Measurements from ENCODE around the gene TICRR. TPM values are rescaled to one million over a fixed set of nuclear protein-coding genes. Genes with fewer than 3 reads are reported as not detected.

Gene TICRR
- total and polyA plus RNA-seq, 2 donors (not counting 1 experiment from before 2014, with no cell fraction given) = 0.05 to 0.07 TPM

GRCh38 chr15:89642106-89642505 is 66.8 kb downstream of the TICRR start:
- H3K9ac ChIP-seq (ENCODE audit: low read length) = no peak overlapping the region
- WGBS (ENCODE audit: insufficient coverage) = over 99% methylated on average over 16 of the region's 16 CpGs
- Mint-ChIP-seq H3K9me3 (ENCODE audit: insufficient read depth) (no peaks in the 10 kb centered on the region), H3K4me3 (no peak overlapping the region), H3K4me1 (peaks cover 3% of the 10 kb centered on the region), H3K27me3 (no peaks in the 10 kb centered on the region), H3K27ac (no peak overlapping the region)
- intact Hi-C loops (cut with micrococcal nuclease) = no loop called here
- ATAC-seq (ENCODE audit: low read depth) = no peak
- no peak overlapping the region for H3K27ac ChIP-seq (ENCODE audit: low read length in 2 of 2)
- H3K4me2 ChIP-seq (replicated peaks; ENCODE audit: low read depth, low read length, poor library complexity, severe bottlenecking) = no peak overlapping the region
- no peak for DNase-seq
- POLR2A ChIA-PET = no interaction called here
- no peak overlapping the region for H3K4me3 ChIP-seq (ENCODE audit: control extremely low read depth in 1 of 5, extremely low read depth in 1 of 5, insufficient read depth in 1 of 5, low read depth in 2 of 5, low read length in 4 of 5)
- no peaks in the 10 kb centered on the region for H3K79me2 ChIP-seq (ENCODE audit: control insufficient read depth, insufficient read depth, low read length)
- TF ChIP-seq, protein P1, sequence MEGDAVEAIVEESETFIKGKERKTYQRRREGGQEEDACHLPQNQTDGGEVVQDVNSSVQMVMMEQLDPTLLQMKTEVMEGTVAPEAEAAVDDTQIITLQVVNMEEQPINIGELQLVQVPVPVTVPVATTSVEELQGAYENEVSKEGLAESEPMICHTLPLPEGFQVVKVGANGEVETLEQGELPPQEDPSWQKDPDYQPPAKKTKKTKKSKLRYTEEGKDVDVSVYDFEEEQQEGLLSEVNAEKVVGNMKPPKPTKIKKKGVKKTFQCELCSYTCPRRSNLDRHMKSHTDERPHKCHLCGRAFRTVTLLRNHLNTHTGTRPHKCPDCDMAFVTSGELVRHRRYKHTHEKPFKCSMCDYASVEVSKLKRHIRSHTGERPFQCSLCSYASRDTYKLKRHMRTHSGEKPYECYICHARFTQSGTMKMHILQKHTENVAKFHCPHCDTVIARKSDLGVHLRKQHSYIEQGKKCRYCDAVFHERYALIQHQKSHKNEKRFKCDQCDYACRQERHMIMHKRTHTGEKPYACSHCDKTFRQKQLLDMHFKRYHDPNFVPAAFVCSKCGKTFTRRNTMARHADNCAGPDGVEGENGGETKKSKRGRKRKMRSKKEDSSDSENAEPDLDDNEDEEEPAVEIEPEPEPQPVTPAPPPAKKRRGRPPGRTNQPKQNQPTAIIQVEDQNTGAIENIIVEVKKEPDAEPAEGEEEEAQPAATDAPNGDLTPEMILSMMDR (IDR thresholded peaks at IDR 0.05) = no peak
- no peak for TF ChIP-seq EZH2 (IDR thresholded peaks at IDR 0.05; ENCODE audit: borderline replicate concordance, insufficient read depth, low read depth, low read length, poor library complexity, severe bottlenecking)
- H2AFZ ChIP-seq (ENCODE audit: insufficient read depth, low read depth, low read length, poor library complexity, severe bottlenecking) = no peak overlapping the region
- no peaks in the 10 kb centered on the region for H3K36me3 ChIP-seq (replicated peaks in 1 of 2; ENCODE audit: control extremely low read depth in 1 of 2, control insufficient read depth in 1 of 2, extremely low read depth in 1 of 2, insufficient read depth in 2 of 2, low read length in 1 of 2)
- no peaks in the 10 kb centered on the region for H3K4me1 ChIP-seq (ENCODE audit: control insufficient read depth in 2 of 2, insufficient read depth in 2 of 2, low read length in 2 of 2)
- CTCF ChIA-PET = no interaction called here
- H4K20me1 ChIP-seq (ENCODE audit: control insufficient read depth, insufficient read depth, low read length, poor library complexity, severe bottlenecking) = no peaks in the 10 kb centered on the region
- peaks cover 0 to 2% (median 0%) of the 10 kb centered on the region in 4 experiments for H3K27me3 ChIP-seq (replicated peaks in 1 of 4; ENCODE audit: control extremely low read depth in 1 of 4, control insufficient read depth in 3 of 4, insufficient read depth in 4 of 4, low read length in 3 of 4)
- peaks cover 0 to 5% (median 0%) of the 10 kb centered on the region in 3 donors for H3K9me3 ChIP-seq (ENCODE audit: control extremely low read depth in 1 of 3, control insufficient read depth in 2 of 3, insufficient read depth in 1 of 3, low read length in 2 of 3)

GRCh38 chr15:89645680-89646079 is 70.4 kb downstream of the TICRR start:
- no peaks in the 10 kb centered on the region for H3K79me2 ChIP-seq (ENCODE audit: control insufficient read depth, insufficient read depth, low read length)
- H3K27me3 ChIP-seq (replicated peaks in 1 of 4; ENCODE audit: control extremely low read depth in 1 of 4, control insufficient read depth in 3 of 4, insufficient read depth in 4 of 4, low read length in 3 of 4) = peaks cover 0 to 3% (median 0%) of the 10 kb centered on the region in 4 experiments
- DNase-seq (no peak), ATAC-seq (ENCODE audit: low read depth) (no peak)
- TF ChIP-seq EZH2 (IDR thresholded peaks at IDR 0.05; ENCODE audit: borderline replicate concordance, insufficient read depth, low read depth, low read length, poor library complexity, severe bottlenecking) = no peak
- TF ChIP-seq, protein P1 (IDR thresholded peaks at IDR 0.05) = no peak
- H3K27me3 Mint-ChIP-seq = no peaks in the 10 kb centered on the region
- H3K9ac ChIP-seq (ENCODE audit: low read length) = no peak overlapping the region
- no peak overlapping the region for H3K27ac ChIP-seq (ENCODE audit: low read length in 2 of 2)
- no peak overlapping the region for H3K4me2 ChIP-seq (replicated peaks; ENCODE audit: low read depth, low read length, poor library complexity, severe bottlenecking)
- CTCF ChIA-PET = no interaction called here
- H3K4me1 ChIP-seq (ENCODE audit: control insufficient read depth in 2 of 2, insufficient read depth in 2 of 2, low read length in 2 of 2) = no peaks in the 10 kb centered on the region
- POLR2A ChIA-PET = no interaction called here
- H3K9me3 ChIP-seq (ENCODE audit: control extremely low read depth in 1 of 3, control insufficient read depth in 2 of 3, insufficient read depth in 1 of 3, low read length in 2 of 3) = peaks cover 0 to 15% (median 0%) of the 10 kb centered on the region in 3 donors
- 96% methylated on average over 8 of the region's 8 CpGs for whole genome bisulfite sequencing (ENCODE audit: insufficient coverage)
- H3K4me1 Mint-ChIP-seq = peaks cover 5% of the 10 kb centered on the region
- no peak overlapping the region for H3K4me3 ChIP-seq (ENCODE audit: control extremely low read depth in 1 of 5, extremely low read depth in 1 of 5, insufficient read depth in 1 of 5, low read depth in 2 of 5, low read length in 4 of 5)
- no peak overlapping the region for H2AFZ ChIP-seq (ENCODE audit: insufficient read depth, low read depth, low read length, poor library complexity, severe bottlenecking)
- H3K9me3 Mint-ChIP-seq (ENCODE audit: insufficient read depth) = no peaks in the 10 kb centered on the region
- intact Hi-C loops (cut with micrococcal nuclease) = no loop called here
- no peaks in the 10 kb centered on the region for H3K36me3 ChIP-seq (replicated peaks in 1 of 2; ENCODE audit: control extremely low read depth in 1 of 2, control insufficient read depth in 1 of 2, extremely low read depth in 1 of 2, insufficient read depth in 2 of 2, low read length in 1 of 2)
- no peaks in the 10 kb centered on the region for H4K20me1 ChIP-seq (ENCODE audit: control insufficient read depth, insufficient read depth, low read length, poor library complexity, severe bottlenecking)
- no peak overlapping the region for H3K27ac Mint-ChIP-seq
- H3K4me3 Mint-ChIP-seq = no peak overlapping the region
